Measurements from ENCODE around the gene ITIH3.

ITIH3 gene

GRCh38 chr3:52827441-52827840, 32.8 kb downstream of the ITIH3 start:
- no peaks in the 10 kb centered on the region for H3K36me3 ChIP-seq
- no peaks in the 10 kb centered on the region for H3K27me3 ChIP-seq (ENCODE audit: insufficient read depth, low read depth, severe bottlenecking)
- no peak for DNase-seq
- H3K4me3 ChIP-seq (ENCODE audit: low read depth, low read length): no peak overlapping the region
- no peak for TF ChIP-seq CTCF (IDR thresholded peaks at IDR 0.05; ENCODE audit: low read depth, low read length)
- H3K27ac ChIP-seq: no peak overlapping the region
- no peaks in the 10 kb centered on the region for H3K9me3 ChIP-seq (ENCODE audit: severe bottlenecking)

GRCh38 chr3:52827866-52828376, 33.3 kb downstream of the ITIH3 start:
- TF ChIP-seq CTCF (IDR thresholded peaks at IDR 0.05; ENCODE audit: low read depth, low read length): peak; percentile 18; the same call in 1 of the 2 replicates
- Histone ChIP-seq H3K27ac (no peak overlapping the region), H3K36me3 (no peaks in the 10 kb centered on the region), H3K9me3 (ENCODE audit: severe bottlenecking) (no peaks in the 10 kb centered on the region), H3K27me3 (ENCODE audit: insufficient read depth, low read depth, severe bottlenecking) (no peaks in the 10 kb centered on the region), H3K4me3 (ENCODE audit: low read depth, low read length) (no peak overlapping the region)
- DNase-seq: no peak

- DNase-seq: no peak
- Histone ChIP-seq H3K27ac (no peak overlapping the region), H3K36me3 (no peaks in the 10 kb centered on the region), H3K9me3 (ENCODE audit: severe bottlenecking) (no peaks in the 10 kb centered on the region), H3K4me3 (ENCODE audit: low read depth, low read length) (no peak overlapping the region), H3K27me3 (ENCODE audit: insufficient read depth, low read depth, severe bottlenecking) (no peaks in the 10 kb centered on the region)
- TF ChIP-seq CTCF (IDR thresholded peaks at IDR 0.05; ENCODE audit: low read depth, low read length): no peak
These were observed 34.9 kb downstream of the ITIH3 start for GRCh38 chr3:52829482-52829881.

- no peak overlapping the region for H3K27ac ChIP-seq
- H3K9me3 ChIP-seq (ENCODE audit: severe bottlenecking): no peaks in the 10 kb centered on the region
- no peak for TF ChIP-seq CTCF (IDR thresholded peaks at IDR 0.05; ENCODE audit: low read depth, low read length)
- DNase-seq: no peak
- H3K36me3 ChIP-seq: no peaks in the 10 kb centered on the region
- no peaks in the 10 kb centered on the region for H3K27me3 ChIP-seq (ENCODE audit: insufficient read depth, low read depth, severe bottlenecking)
- no peak overlapping the region for H3K4me3 ChIP-seq (ENCODE audit: low read depth, low read length)
These were observed 35.4 kb downstream of the ITIH3 start for GRCh38 chr3:52829906-52830463.

- Histone ChIP-seq H3K9me3 (ENCODE audit: severe bottlenecking) (no peaks in the 10 kb centered on the region), H3K27ac (no peak within 1 kb of the TSS), H3K27me3 (ENCODE audit: insufficient read depth, low read depth, severe bottlenecking) (no peaks in the 10 kb centered on the region), H3K36me3 (no peaks in the 10 kb centered on the region), H3K4me3 (ENCODE audit: low read depth, low read length) (no peak within 1 kb of the TSS)
- DNase-seq: no peak
- TF ChIP-seq CTCF (IDR thresholded peaks at IDR 0.05; ENCODE audit: low read depth, low read length): no peak
These were observed 36.1 kb downstream of the ITIH3 start, which contains the start of gene ITIH4 for GRCh38 chr3:52830535-52831258. TSS of gene ITIH4 (minus strand) at chr3:52830672. CDS start at chr3:52830642, 30 bp downstream.
